ENCODE results near the gene FILIP1.

GRCh38 chr6:75391276-75391675 is 102.3 kb downstream of the FILIP1 start:
- no peak for TF ChIP-seq CTCF (IDR thresholded peaks at IDR 0.05)
- no peak for TF ChIP-seq POLR2AphosphoS5 (IDR thresholded peaks at IDR 0.05)

Data from upper lobe of left lung (tissue), 4 donors.